Vagina (tissue), 2 donors: ENCODE measurements around the gene LRPPRC.

Experiments used
- CTCF ChIP-seq, 3 experiments: fragments of 450-650 bp in 2 of 3; fragments of 200-600 bp in 1 of 3; sonication (generic) in 1 of 3; IDR thresholded peaks; one replicate each; pipeline ENCODE4 v1.5.1; 2017 to 2019; ENCODE audit warnings: antibody characterized with exemption in 3 of 3, mild to moderate bottlenecking in 2 of 3, moderate library complexity in 2 of 3
- POLR2A ChIP-seq, 2 donors: fragments of 450-650 bp; IDR thresholded peaks; one replicate each; pipeline ENCODE4 v1.6.1; 2017; ENCODE audit warnings: antibody characterized with exemption in 2 of 2, mild to moderate bottlenecking in 2 of 2, moderate library complexity in 2 of 2

GRCh38 chr2:43848214-43848613, 147.6 kb downstream of the LRPPRC start:
- TF ChIP-seq CTCF (IDR thresholded peaks at IDR 0.05) = no peak
- no peak for TF ChIP-seq POLR2A (IDR thresholded peaks at IDR 0.05)
